ENCODE measurements around the gene RPE65.

- TF ChIP-seq POLR2AphosphoS5 (IDR thresholded peaks at IDR 0.05) (no peak), CTCF (IDR thresholded peaks at IDR 0.05) (no peak), POLR2A (IDR thresholded peaks at IDR 0.05) (no peak), EP300 (IDR thresholded peaks at IDR 0.05) (no peak)
These were observed 4.8 kb upstream of the RPE65 start for GRCh38 chr1:68454534-68454933.

Data from sigmoid colon (tissue), 4 donors.